CD1c-positive myeloid dendritic cell (primary cell): ENCODE data around the gene CYP2E1.
"Not testable (repeated sequence)": the region's sequence is repeated elsewhere in the genome, so short reads cannot be mapped to it uniquely, and the experiment has no call there.

Experiments
- DNase-seq: peaks from one replicate; pipeline ENCODE4 v3.0.0-alpha.2; 2016; ENCODE audit errors: extremely low spot score

CYP2E1 gene

DNA sequence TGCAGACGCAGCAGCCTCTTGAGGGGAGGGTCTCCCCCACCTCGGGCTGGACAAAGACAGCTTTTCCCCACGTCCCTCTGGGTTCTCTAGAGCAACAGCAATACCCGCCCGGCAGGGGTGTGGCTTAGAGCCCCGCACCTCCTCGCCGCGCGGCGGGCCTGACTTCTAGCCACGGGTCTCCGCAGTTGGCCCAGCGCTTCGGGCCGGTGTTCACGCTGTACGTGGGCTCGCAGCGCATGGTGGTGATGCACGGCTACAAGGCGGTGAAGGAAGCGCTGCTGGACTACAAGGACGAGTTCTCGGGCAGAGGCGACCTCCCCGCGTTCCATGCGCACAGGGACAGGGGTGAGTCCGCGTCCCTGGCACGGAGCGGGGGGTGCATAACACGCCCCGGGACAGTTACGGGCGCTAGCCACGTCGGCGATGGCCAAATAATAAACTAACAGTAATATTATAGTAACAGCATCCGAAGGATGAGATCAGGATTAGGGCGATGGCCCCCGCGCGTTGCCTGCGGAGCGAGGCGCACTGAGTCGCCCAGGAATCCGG, 1.2 kb downstream of the CYP2E1 start:
- no peak for DNase-seq

- no peak for DNase-seq
Observed at GRCh38 chr10:133528845-133529575, 1.8 kb downstream of the CYP2E1 start.

GRCh38 chr10:133529576-133529946, 2.4 kb downstream of the CYP2E1 start:
- DNase-seq = no peak

- DNase-seq = no peak
Observed at GRCh38 chr10:133530506-133530905, 3.3 kb downstream of the CYP2E1 start.

DNA sequence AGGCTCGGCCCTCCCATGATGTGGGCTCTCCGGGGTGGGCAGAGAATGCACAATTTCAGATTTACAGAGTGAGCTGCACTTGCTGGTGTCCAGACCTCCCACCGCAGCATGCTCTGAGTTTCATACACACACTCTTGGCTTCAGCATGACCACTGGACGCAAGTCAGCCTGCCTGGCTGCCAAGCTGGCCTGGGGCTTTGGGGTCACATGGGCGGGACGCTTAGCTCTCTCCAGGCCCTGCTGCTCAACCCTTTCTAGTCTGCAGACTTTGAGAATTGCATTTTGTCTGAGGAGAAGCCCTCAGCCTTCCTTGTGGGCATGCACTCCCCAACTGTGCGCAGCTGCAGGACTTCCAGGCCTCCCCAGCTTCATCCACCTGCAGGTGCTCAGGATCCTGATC, 5.7 kb downstream of the CYP2E1 start:
- no peak for DNase-seq

GRCh38 chr10:133534417-133534816, 7.3 kb downstream of the CYP2E1 start:
- no peak for DNase-seq

GRCh38 chr10:133536198-133536597, 9.0 kb downstream of the CYP2E1 start:
- DNase-seq = no peak

DNA sequence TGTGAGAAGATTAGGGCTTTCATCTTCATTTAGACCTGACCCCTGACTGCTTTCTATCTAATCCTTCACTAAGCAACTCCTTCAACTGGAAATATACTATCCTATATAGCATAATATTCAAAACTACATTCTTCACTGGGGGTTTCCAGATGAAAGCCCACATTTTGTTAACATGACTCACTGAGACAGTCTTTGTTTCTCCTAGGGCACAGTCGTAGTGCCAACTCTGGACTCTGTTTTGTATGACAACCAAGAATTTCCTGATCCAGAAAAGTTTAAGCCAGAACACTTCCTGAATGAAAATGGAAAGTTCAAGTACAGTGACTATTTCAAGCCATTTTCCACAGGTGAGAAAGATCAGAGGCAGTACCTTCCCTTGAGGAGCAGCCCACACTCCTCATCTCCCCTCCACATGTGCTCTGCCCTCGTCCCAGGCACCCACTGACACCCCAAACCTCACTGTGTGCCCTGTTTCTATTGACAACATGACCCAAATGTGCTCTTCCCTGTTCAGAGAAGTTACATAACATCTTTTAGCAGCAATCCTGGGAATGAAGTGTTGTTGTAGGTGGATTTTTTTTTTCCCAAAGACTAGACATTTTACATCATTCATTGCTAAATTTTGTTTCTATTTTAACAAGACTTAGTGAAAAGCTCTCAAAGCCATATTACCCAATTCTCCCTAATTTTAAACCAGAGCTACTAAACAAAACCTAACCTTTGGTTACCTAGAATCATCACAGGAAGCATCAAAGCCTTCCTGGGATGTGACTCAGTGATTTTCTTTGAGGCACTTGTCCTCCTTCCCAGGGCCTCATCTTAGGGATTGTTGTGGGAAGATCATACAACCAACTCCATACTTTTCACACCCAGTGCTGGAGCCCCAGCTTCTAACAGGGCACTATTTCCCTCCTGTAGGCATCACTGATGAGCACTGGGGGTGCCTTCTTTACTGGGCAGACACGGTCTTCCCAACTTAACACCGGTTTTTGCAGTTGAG, 10.7 kb downstream of the CYP2E1 start:
- no peak for DNase-seq

GRCh38 chr10:133541441-133541975, 14.3 kb downstream of the CYP2E1 start:
- DNase-seq = not testable (repeated sequence)

- DNase-seq = no peak
Observed at GRCh38 chr10:133544506-133544905, 17.3 kb downstream of the CYP2E1 start.

- DNase-seq = no peak
Observed at GRCh38 chr10:133554600-133554999, 27.4 kb downstream of the CYP2E1 start.

DNA sequence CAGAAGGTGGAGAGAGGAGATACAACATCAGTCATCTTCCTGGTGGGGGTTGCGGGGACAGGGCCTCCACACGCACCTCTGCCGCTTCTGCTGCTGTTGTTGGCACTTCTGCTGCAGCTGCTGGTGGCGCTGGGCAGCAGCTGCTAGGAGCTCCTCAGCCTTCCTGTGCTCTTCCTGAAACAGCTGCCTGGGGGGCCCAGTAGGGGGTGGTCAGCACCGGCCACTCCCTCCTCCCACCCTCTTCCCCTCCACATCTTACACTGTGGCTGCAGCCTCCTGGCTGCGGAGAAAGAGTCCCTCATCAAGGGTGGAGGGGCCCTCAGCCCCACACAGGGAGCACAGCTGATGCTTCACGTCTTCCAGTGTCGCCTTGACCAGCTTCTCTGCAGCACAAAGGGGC, 28.4 kb downstream of the CYP2E1 start:
- DNase-seq = no peak

- no peak for DNase-seq
Observed at GRCh38 chr10:133557381-133557780, 30.2 kb downstream of the CYP2E1 start.

GRCh38 chr10:133559216-133559615, 32.1 kb downstream of the CYP2E1 start:
- DNase-seq = no peak

- DNase-seq = no peak
Observed at GRCh38 chr10:133564816-133565215, 37.7 kb downstream of the CYP2E1 start.

- DNase-seq = peak; percentile 5
Observed at GRCh38 chr10:133565441-133566294, 38.5 kb downstream of the CYP2E1 start, which contains the start of gene SYCE1. Gene SYCE1 (minus strand): TSS chr10:133565583. CDS start chr10:133565529, 54 bp downstream.

DNA sequence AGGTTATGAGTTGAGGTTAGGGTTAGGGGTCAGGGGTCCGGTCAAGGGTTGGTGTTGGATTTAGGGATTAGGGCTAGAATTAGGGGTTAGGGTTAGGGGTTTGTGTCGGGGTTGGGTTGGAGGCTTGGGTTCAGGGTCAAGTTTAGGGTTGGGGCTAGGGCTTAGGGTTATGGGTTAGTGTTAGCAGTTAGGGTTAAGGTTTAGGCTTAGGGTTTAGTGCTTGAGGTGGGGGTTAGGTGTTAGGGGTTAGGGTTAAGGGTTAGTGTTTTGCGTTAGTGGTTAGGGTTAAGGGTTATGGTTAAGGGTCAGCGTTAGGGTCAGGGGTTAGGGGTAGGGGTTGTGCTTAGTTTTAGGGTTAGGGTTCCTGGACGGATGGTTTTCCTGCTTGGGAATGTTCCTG, 40.0 kb downstream of the CYP2E1 start:
- DNase-seq = no peak

- DNase-seq = no peak
Observed at GRCh38 chr10:133567609-133568286, 40.6 kb downstream of the CYP2E1 start.

- DNase-seq = no peak
Observed at GRCh38 chr10:133568287-133568614, 41.1 kb downstream of the CYP2E1 start.

- not testable (repeated sequence) for DNase-seq
Observed at GRCh38 chr10:133568831-133569527, 41.8 kb downstream of the CYP2E1 start.
